ENCODE results near the gene TMED9. TPM values are rescaled to one million over a fixed set of nuclear protein-coding genes. Genes with fewer than 3 reads are reported as not detected.

The TMED9 gene
- total RNA-seq, 4 donors from 2014 or later: 47.3 to 75.7 (median 62.3) TPM

GRCh38 chr5:177590406-177590805, 1.6 kb upstream of the TMED9 start:
- Histone ChIP-seq H3K4me1 (peaks cover 12 to 27% (median 21%) of the 10 kb centered on the region in 4 donors), H3K27me3 (peaks cover 0 to 19% (median 0%) of the 10 kb centered on the region in 4 donors), H3K4me3 (no peak overlapping the region), H3K9me3 (no peaks in the 10 kb centered on the region), H3K36me3 (peaks cover 19 to 24% (median 22%) of the 10 kb centered on the region in 4 donors), H3K27ac (replicated peaks in 1 of 4) (no peak overlapping the region)
- TF ChIP-seq POLR2AphosphoS5 (IDR thresholded peaks at IDR 0.05): no peak
- no peak for TF ChIP-seq CTCF (IDR thresholded peaks at IDR 0.05)
- TF ChIP-seq POLR2A (IDR thresholded peaks at IDR 0.05; ENCODE audit: low read depth): no peak
- TF ChIP-seq EP300 (IDR thresholded peaks at IDR 0.05): no peak
- 72% methylated on average over 1 of the region's 1 CpG for WGBS
- DNase-seq (ENCODE audit: extremely low spot score): no peak
- intact Hi-C loops (cut with DNase I): loop anchor here (5.0 kb wide), 1 partner anchor 38 kb away; the partner anchor contains the start of gene FAM193B

DNA sequence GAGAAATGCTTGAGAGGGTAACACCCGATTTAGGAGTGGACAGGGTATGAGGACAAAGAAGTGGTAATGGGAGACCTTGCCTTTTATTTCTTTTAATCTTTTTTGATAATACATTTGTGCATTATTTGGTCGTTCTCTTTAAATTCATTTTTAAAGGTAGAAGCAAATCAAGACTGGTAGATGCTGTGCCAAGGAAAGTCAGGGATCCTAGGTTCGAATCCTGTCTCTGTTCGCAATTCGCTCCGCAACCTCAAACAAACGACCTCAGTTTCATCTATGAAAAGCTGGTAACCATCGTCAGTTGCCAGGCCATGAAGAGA, 353 bp upstream of the TMED9 start:
- no peak for DNase-seq (ENCODE audit: extremely low spot score)
- peak overlapping the region; percentile 71 to 82 (median 73) for H3K27ac ChIP-seq (replicated peaks in 1 of 4)
- H3K4me3 ChIP-seq: peak overlapping the region; percentile 81 to 100 (median 86)
- no peaks in the 10 kb centered on the region for H3K9me3 ChIP-seq
- 15% methylated on average over 8 of the region's 8 CpGs for WGBS
- no peak for TF ChIP-seq POLR2A (IDR thresholded peaks at IDR 0.05; ENCODE audit: low read depth)
- no peak for TF ChIP-seq CTCF (IDR thresholded peaks at IDR 0.05)
- TF ChIP-seq POLR2AphosphoS5 (IDR thresholded peaks at IDR 0.05): no peak
- TF ChIP-seq EP300 (IDR thresholded peaks at IDR 0.05): no peak
- peaks cover 29 to 36% (median 34%) of the 10 kb centered on the region in 4 donors for H3K36me3 ChIP-seq
- H3K4me1 ChIP-seq: peaks cover 12 to 27% (median 21%) of the 10 kb centered on the region in 4 donors
- H3K27me3 ChIP-seq: peaks cover 0 to 15% (median 0%) of the 10 kb centered on the region in 4 donors
- intact Hi-C loops (cut with DNase I): loop anchor here (5.0 kb wide), 1 partner anchor 39 kb away; the partner anchor contains the start of gene FAM193B

DNA sequence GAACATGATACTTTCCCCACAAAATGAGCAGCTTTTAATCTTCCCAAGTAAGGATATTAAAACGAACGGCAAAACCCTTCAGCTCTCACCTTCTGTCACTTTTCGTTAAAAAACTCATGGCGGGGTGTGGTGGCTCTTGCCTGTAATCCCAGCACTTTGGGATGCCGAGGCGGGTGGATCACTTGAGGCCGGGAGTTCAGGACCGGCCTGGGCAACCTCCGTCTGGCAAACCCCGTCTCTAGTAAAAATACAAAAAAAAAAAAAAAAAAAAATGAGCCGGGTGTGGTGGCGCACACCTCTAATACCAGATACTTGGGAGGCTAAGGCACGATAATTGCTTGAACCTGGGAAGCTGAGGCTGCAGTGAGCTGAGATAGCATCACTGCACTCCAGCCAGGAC, 902 bp downstream of the TMED9 start:
- Histone ChIP-seq H3K36me3 (peaks cover 30 to 41% (median 36%) of the 10 kb centered on the region in 4 donors), H3K9me3 (no peaks in the 10 kb centered on the region), H3K4me3 (peak overlapping the region; percentile 81 to 100 (median 86)), H3K4me1 (peaks cover 12 to 27% (median 21%) of the 10 kb centered on the region in 4 donors), H3K27ac (replicated peaks in 1 of 4) (peak overlapping the region in 1 of 4 donors; percentile 71), H3K27me3 (peaks cover 0 to 10% (median 0%) of the 10 kb centered on the region in 4 donors)
- DNase-seq (ENCODE audit: extremely low spot score): no peak
- 83% methylated on average over 13 of the region's 13 CpGs for whole genome bisulfite sequencing
- TF ChIP-seq CTCF (IDR thresholded peaks at IDR 0.05) (no peak), EP300 (IDR thresholded peaks at IDR 0.05) (no peak), POLR2A (IDR thresholded peaks at IDR 0.05; ENCODE audit: low read depth) (no peak), POLR2AphosphoS5 (IDR thresholded peaks at IDR 0.05) (no peak)
- intact Hi-C loops (cut with DNase I): loop anchor here (5.0 kb wide), 1 partner anchor 41 kb away; the partner anchor contains the start of gene FAM193B

DNA sequence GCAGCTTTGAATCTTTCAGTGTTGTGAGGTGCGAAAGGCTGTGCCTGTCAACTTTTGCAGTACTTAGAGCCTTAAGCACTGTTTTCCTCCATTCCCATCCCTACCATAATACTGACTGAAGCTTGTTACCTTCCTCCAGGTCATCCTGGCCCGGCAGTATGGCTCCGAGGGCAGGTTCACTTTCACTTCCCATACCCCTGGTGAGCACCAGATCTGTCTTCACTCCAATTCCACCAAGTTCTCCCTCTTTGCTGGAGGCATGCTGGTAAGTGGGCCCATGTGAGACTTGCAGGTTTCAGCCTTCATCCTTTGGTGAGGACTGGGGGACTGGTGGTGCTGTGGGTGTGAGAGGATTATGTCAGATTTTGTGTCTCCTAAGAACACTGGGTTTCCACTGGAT, 1.5 kb downstream of the TMED9 start:
- 81% methylated on average over 3 of the region's 3 CpGs for WGBS
- DNase-seq (ENCODE audit: extremely low spot score): no peak
- intact Hi-C loops (cut with DNase I): loop anchor here (5.0 kb wide), 1 partner anchor 41 kb away; the partner anchor contains the start of gene FAM193B

More for the DNA sequence above, 1.5 kb downstream of the TMED9 start:
- no peaks in the 10 kb centered on the region for H3K9me3 ChIP-seq
- peaks cover 30 to 41% (median 36%) of the 10 kb centered on the region in 4 donors for H3K36me3 ChIP-seq
- peaks cover 12 to 27% (median 21%) of the 10 kb centered on the region in 4 donors for H3K4me1 ChIP-seq
- no peak overlapping the region for H3K27ac ChIP-seq (replicated peaks in 1 of 4)
- no peak overlapping the region for H3K4me3 ChIP-seq
- TF ChIP-seq EP300 (IDR thresholded peaks at IDR 0.05): no peak
- TF ChIP-seq POLR2A (IDR thresholded peaks at IDR 0.05; ENCODE audit: low read depth): no peak
- no peak for TF ChIP-seq POLR2AphosphoS5 (IDR thresholded peaks at IDR 0.05)
- no peak for TF ChIP-seq CTCF (IDR thresholded peaks at IDR 0.05)
- peaks cover 0 to 10% (median 0%) of the 10 kb centered on the region in 4 donors for H3K27me3 ChIP-seq

Measured in esophagus muscularis mucosa (tissue), 4 donors.